Hematopoietic multipotent progenitor cell treated with erythropoietin and hydrocortisone succinate and interleukin-3 and kit ligand, for 8 days (in vitro differentiated cells): ENCODE results near the gene IGDCC3.
A peak's percentile ranks its signal among the peaks of the same experiment; 100 is the strongest.

Source experiments
- DNase-seq: peaks from one replicate; pipeline ENCODE4 v3.0.0-alpha.2; 2015

Gene IGDCC3

DNA sequence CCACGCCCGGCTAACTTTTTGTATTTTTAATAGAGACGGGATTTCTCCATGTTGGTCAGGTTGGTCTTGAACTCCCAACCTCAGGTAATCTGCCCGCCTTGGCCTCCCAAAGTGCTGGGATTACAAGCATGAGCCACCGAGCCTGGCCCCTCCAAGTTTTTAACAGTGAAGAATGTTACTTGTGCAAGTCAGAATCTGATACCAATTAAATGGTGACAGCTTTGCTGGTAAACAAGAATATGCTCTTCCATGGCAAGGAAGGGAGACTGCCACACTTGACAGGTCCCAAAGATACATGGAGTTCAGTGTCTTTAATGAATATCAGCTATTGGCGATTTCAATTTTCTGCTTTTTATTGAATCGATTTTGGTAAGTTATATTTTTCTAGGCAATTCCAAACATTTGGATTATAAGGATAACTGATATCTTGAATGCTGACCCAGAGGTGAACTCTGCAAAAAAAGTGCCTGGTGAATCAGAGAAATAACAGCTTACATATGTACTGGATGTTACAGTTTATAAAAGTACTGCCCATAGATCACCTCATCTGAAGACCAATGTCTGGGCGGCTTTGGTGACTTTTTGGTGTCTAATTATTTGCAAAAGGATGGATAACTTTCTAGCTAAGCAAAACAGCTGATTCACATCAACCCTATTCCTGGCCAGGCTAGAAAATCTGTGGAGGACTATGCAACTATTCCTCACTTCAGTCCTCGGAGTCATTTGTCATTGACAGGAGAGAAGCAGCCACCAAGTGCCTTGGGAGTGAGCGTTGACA is 92.3 kb downstream of the IGDCC3 start:
- peak; percentile 33 for DNase-seq

DNA sequence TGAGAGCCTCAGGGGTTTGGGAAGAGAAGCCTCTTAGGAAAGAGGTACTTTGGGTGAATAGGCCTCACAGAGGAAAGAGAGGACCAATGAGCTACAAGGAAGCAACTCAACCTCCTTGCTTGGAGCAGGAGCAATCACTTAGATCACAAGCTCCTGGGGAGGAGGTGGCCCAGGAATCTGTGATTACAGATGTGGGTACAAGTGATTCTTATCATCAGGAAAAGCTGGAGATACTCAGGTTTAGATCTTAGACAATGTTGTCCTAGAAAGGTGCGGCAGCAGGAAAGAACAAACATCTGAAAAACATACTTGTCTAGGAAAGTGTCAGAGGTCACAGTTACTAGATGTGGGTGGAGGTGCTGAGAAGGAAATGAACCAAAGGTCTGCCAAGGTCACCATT is 99.3 kb downstream of the IGDCC3 start:
- DNase-seq: no peak
